Activated T-helper 1 cell treated with Interleukin-2 at 50 U/mL for 16 hours (primary cell): ENCODE data around the gene NOMO2.
"Not testable (repeated sequence)": the region's sequence is repeated elsewhere in the genome, so short reads cannot be mapped to it uniquely, and the experiment has no call there.

Experiments
- DNase-seq: peaks from one replicate; pipeline ENCODE4 v3.0.0-alpha.2; 2020; ENCODE audit warnings: low read depth

Gene NOMO2

DNA sequence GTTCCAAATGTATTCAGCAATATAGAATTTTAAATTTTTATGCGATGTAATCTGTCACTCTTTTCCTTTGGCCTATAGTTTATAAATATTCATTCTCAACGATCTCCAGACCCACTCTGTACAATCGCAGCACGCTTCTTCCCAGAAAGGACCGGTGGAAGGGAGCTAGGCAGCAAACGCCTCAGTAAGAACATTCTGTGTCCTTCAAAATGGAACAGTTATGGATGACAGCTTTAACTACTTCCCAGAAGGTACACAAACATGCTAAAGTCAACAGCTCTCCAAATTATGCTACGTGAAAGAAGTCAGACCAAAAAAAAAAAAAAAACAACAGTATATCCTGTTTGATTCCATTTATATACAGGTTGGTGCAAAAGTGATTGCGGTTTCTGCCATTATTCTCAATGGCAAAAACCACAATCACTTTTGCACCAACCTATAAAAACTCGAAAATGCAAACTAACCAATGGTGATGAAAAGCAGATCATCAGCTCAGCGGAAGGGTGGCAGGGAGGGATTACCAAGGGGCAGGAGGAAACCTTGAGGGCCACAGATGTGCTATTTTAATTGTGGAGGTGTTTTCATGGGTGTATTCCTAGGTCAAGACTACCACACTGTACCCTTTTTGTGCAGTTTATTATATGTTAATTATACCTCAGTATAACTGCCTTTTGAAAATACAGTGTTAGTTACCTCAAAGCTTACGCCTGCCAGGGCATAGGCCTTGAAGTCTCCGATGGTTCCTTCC lies 43.2 kb downstream of the NOMO2 start:
- DNase-seq = not testable (repeated sequence)

DNA sequence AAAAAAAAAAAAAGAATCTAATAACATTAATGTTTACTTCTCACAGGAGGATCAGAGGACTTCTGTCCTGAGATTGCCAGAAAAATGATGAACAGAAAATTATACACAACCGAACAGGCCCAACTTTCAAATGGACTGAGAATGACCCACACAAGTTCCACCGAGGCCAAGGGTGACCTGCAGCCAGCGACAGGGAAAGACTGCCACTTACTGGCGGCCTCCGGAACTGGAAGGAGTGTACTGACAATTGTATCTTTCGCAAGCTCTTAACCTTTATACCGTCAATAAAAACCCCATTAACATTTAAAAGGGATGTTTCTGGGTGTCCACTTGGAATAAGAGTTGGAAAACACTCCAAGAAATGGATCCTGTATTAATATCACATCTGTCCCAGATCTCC lies 63.5 kb downstream of the NOMO2 start:
- DNase-seq = not testable (repeated sequence)

DNA sequence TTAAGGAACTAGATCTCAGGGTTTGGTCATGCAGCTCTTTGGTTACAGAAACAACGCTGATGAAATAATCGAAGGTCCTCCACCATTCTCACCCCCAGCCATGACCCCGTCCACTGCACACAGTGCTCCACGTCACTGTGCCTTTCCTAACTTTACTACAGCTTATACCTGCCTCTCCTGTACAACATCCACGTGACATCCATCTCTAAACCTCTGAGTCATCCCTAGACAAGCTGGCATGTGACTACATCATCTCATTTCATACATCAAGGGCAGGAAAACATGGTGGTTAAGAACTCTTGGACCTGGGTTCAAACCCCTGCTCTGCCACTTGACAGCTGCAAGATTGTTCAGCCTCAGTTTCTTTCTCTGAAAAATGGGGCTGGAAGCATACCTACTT lies 64.9 kb downstream of the NOMO2 start:
- DNase-seq = not testable (repeated sequence)

DNA sequence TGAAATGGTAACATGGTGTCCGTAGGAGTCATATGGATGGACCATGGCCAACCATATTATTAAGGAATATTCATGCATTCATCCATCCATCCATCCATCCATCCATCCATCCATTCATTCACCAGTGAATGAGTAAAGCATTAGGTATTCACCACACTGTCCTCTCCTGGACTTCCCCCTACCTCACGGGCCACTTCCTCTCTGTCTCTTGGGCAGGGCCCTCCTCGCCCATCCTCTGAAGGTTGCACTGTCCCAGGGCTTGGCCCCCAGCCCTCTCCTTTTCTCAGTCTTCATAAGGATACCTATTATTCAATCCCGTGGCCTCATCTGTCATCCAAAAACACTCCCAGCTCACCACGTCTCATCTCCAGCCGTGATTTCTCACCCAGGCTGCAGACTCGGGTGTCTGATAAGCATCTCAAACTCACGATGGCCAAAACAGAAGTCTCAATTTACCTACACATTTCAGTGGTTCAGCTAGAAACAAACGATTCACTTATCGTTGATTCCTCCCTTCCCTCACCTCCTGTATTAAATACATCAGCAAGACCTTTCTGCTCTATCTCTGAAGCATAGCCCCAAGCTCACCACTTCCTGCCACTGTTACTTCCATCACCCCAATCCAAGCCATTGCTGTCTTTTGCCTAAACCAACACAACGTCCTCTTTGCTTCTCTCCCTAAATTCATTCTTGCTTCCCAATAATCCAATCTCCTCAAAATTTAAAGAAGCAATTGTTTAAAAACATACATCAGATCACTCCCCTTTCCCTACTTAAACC lies 69.6 kb downstream of the NOMO2 start:
- DNase-seq = not testable (repeated sequence)

DNA sequence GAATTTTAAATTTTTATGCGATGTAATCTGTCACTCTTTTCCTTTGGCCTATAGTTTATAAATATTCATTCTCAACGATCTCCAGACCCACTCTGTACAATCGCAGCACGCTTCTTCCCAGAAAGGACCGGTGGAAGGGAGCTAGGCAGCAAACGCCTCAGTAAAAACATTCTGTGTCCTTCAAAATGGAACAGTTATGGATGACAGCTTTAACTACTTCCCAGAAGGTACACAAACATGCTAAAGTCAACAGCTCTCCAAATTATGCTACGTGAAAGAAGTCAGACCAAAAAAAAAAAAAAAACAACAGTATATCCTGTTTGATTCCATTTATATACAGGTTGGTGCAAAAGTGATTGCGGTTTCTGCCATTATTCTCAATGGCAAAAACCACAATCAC lies 125.9 kb downstream of the NOMO2 start:
- not testable (repeated sequence) for DNase-seq

DNA sequence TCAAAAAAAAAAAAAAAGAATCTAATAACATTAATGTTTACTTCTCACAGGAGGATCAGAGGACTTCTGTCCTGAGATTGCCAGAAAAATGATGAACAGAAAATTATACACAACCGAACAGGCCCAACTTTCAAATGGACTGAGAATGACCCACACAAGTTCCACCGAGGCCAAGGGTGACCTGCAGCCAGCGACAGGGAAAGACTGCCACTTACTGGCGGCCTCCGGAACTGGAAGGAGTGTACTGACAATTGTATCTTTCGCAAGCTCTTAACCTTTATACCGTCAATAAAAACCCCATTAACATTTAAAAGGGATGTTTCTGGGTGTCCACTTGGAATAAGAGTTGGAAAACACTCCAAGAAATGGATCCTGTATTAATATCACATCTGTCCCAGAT lies 146.1 kb downstream of the NOMO2 start:
- not testable (repeated sequence) for DNase-seq

DNA sequence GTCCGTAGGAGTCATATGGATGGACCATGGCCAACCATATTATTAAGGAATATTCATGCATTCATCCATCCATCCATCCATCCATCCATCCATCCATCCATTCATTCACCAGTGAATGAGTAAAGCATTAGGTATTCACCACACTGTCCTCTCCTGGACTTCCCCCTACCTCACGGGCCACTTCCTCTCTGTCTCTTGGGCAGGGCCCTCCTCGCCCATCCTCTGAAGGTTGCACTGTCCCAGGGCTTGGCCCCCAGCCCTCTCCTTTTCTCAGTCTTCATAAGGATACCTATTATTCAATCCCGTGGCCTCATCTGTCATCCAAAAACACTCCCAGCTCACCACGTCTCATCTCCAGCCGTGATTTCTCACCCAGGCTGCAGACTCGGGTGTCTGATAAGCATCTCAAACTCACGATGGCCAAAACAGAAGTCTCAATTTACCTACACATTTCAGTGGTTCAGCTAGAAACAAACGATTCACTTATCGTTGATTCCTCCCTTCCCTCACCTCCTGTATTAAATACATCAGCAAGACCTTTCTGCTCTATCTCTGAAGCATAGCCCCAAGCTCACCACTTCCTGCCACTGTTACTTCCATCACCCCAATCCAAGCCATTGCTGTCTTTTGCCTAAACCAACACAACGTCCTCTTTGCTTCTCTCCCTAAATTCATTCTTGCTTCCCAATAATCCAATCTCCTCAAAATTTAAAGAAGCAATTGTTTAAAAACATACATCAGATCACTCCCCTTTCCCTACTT lies 152.2 kb downstream of the NOMO2 start:
- DNase-seq = not testable (repeated sequence)

DNA sequence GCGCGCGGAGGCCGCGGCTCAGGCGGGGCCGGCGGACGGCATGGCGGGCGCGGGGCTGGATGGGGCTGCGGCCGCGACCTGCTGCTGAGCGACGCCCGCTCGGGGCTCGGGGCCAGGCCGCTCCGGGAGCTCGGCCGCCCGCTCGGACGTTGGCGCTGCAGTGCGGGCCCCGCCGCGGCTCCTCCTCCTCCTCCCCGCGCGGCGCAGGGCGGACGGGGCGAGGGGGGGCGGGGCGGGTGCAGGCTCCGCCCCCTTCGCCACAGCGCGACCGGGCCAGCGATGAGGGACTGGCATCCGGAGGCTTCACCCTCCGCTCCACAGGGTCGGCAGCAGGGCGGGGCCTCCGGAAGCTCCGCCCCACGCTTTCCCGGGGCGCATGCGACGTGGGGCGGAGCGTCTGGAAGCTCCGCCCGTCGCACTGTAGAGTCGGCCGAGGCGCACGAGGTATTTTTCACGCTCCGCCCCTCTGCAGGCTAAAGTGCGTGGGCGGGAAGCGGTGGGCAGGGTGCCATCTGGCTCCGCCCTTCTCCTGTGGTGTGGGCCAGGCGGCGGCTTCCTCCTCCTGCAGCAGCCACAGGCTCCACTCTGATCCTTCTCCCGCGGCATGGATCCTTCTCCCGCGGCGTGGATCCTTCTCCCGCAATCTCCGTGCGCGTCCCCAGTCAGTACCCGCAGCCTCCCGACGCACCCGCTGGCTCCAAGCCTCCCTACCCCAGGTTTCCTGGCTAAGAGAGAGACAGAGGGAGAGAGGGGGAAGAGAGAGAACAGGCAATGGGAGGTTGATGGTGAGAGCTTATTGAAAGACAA lies 159.8 kb downstream of the NOMO2 start:
- not testable (repeated sequence) for DNase-seq

DNA sequence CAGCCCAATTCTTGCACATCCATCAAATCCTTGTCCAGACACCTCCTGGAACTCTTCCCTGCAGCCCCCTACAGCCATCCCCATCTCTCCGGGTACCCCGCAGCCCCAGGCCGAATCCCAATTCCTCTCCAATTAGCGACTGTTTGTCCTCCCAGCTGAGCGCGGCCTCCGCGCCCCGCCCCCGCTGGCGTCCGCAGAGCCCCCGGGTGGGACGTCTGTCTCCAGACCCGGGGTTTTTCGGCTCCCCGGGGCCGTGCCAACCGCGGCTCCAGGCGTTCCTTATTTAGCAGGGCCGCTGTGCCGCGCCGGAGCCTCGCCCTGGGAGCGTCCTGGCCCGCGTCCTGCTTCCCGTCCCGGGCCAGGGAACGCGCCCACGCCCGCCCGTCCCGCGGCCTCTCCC lies 160.7 kb downstream of the NOMO2 start:
- not testable (repeated sequence) for DNase-seq

DNA sequence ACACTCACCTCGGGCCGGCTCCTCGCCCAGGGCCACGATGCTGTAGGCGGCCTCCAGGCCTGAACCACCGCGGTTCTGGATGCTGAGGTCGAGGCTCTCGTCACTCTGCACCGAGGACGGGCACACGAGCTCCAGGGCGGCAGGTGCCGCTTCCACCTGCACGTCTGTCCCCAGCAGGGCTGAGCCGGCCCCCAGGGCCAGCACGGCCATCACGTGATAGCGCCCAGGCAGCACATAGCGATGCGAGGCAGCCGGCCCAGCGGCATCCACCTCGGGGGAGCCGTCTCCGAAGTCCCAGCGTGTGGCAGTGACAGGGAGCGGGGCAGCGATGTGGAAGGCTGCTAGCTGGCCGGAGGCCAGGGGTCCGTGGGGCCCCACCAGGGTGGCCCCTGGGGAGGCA lies 167.5 kb downstream of the NOMO2 start:
- not testable (repeated sequence) for DNase-seq

DNA sequence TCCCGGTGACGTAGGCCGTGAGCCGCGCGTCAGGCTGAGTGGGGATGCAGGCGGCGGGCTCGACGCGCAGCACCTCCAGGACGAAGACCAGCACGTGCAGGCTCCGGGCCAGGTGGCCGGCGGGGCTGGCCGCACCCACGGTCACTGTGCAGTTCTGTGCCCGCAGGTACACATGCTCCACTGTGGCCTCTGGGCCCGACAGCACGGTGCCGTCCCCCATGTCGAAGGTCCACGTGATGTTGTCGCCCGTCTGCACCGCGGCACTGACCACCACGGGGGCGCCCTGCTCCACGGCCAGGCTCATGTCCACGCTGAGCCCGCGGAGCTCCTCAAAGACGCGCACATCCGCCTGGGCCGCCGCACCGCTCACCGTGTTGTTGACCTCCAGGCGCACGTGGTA lies 174.1 kb downstream of the NOMO2 start:
- not testable (repeated sequence) for DNase-seq

DNA sequence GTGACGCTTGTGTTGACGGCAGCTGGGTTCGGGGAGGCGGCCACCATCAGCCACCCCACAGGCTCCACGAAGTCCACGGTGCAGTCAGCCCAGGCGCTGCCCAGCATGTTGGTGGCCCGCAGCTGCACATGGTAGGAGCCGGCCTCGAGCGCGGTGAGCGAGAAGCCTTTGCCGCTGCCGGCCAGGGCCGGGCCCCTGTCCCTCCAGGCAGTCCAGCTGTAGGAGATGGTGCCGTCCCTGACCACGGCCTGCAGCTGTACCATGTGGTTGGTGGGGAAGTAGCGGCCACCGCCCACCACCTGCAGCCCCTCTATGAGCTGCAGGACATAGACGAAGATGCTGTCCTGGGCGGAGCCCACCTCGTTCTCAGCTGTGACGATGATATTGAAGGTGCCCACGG lies 175.4 kb downstream of the NOMO2 start:
- not testable (repeated sequence) for DNase-seq

DNA sequence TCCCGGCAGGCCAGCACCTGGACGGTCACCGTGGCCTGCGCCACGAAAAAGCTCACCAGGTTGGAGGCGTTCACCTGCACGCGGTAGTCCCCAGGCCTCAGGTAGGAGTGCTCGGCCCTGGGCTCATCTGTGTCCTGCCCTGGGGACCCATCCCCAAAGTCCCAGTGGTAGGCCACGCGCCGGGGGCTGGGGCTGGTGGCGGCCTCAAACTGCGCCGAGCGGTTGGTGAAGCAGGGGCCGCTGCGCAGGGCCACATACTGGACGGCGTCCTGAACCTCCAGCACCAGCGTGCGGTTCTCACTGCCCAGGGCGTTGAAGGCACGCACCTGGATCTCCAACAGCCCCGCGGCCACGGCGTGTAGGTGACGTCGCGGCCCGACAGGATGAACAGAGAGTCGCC lies 176.6 kb downstream of the NOMO2 start:
- not testable (repeated sequence) for DNase-seq

DNA sequence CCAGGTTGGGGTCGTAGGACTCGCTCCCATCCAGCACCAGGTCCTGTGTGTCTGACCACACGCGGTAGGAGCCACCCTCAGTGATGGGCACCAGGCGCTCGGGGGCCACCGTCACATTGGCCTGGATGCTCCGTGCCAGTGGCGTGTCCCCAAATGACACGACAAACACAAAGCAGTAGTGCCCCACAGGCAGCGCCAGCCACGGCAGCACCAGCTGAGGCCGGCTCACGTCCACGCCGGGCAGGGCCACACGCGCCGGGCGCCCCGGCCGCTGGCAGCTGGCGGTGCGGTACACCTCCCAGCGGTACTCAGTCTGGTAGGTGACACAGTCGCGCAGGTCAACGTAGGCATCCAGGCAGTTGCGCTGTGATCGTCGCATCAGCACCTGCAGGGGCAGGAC lies 177.0 kb downstream of the NOMO2 start:
- not testable (repeated sequence) for DNase-seq

DNA sequence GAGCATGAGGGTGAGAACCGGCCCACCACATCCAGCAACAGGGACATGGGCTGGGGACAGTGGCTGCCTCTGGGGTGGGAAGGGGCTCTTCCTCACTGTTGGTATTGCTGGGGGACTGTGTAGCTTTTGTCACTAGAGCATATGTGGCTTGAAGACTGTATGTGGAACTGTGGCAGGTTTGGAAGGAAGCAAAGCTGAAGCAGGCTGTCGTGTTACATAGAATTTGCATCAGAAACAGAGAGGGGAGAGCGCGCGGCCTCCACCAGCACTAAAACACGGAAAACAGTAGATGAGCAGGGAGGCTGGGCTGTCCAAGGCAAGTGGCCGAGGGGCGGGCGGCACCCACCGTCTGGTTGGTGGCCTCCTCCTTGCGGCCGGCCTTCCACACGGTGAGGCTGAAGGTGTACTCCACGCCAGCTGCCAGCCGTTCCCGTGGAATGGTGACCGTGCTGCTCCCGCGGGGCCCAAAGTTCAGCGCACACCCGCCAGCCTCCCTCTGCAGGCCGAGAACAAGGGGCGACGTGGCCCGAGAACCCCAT lies 177.7 kb downstream of the NOMO2 start:
- DNase-seq = not testable (repeated sequence)

DNA sequence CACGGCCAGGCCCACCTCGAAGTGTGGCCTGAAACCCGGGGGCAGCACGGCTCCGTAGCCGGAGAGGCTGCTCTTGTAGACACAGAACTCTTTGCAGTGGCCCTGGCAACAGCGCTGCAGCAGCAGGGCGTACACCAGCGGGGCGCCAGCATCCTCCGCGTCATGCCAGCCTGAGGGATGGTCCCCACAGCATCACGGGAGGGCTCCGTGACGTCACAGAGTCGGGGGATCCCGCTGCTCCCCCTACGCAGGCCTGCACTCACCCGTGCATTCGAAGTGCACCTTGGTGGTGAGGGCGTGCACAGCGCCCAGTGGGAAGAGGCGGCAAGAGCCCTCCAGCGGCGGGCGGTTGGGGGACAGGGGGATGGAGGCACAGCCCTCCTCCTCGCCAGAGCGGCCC lies 179.2 kb downstream of the NOMO2 start:
- DNase-seq = not testable (repeated sequence)
